Heart right ventricle (tissue), 16 donors: Measurements from ENCODE around the gene TMEM185B. TPM values are rescaled to one million over a fixed set of nuclear protein-coding genes. Genes with fewer than 3 reads are reported as not detected.

Experiments
- ATAC-seq, 8 donors: fragments of 200-7000 bp; cut with Tn5 transposase; one replicate each; pipeline ENCODE4 v1.9.1; 2020; ENCODE audit warnings: mild to moderate bottlenecking in 8 of 8, moderate library complexity in 8 of 8, moderate number of reproducible peaks in 1 of 8
- DNase-seq, 2 donors: peaks; one replicate each; pipeline ENCODE4 v3.0.0-alpha.2; 2020
- H3K27ac ChIP-seq, 10 donors: fragments of 200-600 bp; sonication (generic) in 2 of 10; one replicate each; pipeline versions ENCODE4 v1.5.0 to v1.8.0; 2020 to 2022; ENCODE audit warnings: mild to moderate bottlenecking in 3 of 10
- H3K27me3 ChIP-seq, 7 donors: fragments of 200-600 bp; one replicate each; pipeline ENCODE4 v1.8.0; 2021 to 2022; ENCODE audit warnings: mild to moderate bottlenecking in 2 of 7
- H3K36me3 ChIP-seq, 9 donors: fragments of 200-600 bp; sonication (generic) in 1 of 9; one replicate each; pipeline versions ENCODE4 v1.5.0 to v1.8.0; 2020 to 2022; ENCODE audit warnings: mild to moderate bottlenecking in 2 of 9
- H3K4me1 ChIP-seq, 9 donors: fragments of 200-600 bp; sonication (generic) in 1 of 9; one replicate each; pipeline versions ENCODE4 v1.5.0 to v1.8.0; 2020 to 2022; ENCODE audit warnings: mild to moderate bottlenecking in 4 of 9
- H3K4me3 ChIP-seq, 10 donors: fragments of 200-600 bp; sonication (generic) in 2 of 10; one replicate each; pipeline versions ENCODE4 v1.5.0 to v1.8.0; 2020 to 2022; ENCODE audit warnings: mild to moderate bottlenecking in 7 of 10, moderate library complexity in 2 of 10
- H3K9me3 ChIP-seq, 11 donors: fragments of 200-600 bp in 10 of 11; sonication (generic) in 2 of 11; one replicate each; pipeline versions ENCODE4 v1.5.0 to v1.8.0; 2013 to 2022; ENCODE audit warnings: mild to moderate bottlenecking in 2 of 11, control low read depth in 1 of 11, moderate library complexity in 1 of 11
- WGBS, 2 donors: extraction: QIAGEN DNeasy Blood & Tissue Kit; methylation state at CpG; one replicate each; pipeline ENCODE4 v1.1.7; 2013; ENCODE audit warnings: inconsistent platforms in 1 of 2; 5-methylcytosine and 5-hydroxymethylcytosine counted together
- intact Hi-C, 10 donors: fragments of 100-400 bp; cut with DNase I; formaldehyde crosslinking; loops; one replicate each; pipeline versions ENCODE4 v1.11.1 to v1.14.2; 2022
- polyA plus RNA-seq, 2 donors: library from polyadenylated mRNA; stranded (reverse); fragments of 200-250 nt; gene quantifications; one replicate each; pipeline ENCODE4 v1.2.3, GENCODE V29; 2013
- total RNA-seq, 10 donors: library from RNA; stranded (reverse); fragmentation: NEBNext Ultra II Directional in 3 of 10; extraction: Animal tissue kit (Norgen Biotek cat#: 25700) in 3 of 10; gene quantifications; one replicate each; pipeline versions ENCODE4 v1.2.1 to v1.2.4, GENCODE V29; 2021 to 2023
- TF ChIP-seq, protein P1 (sequence below), 9 donors: fragments of 200-600 bp; sonication (generic) in 2 of 9; IDR thresholded peaks; one replicate each; pipeline versions ENCODE4 v1.5.0 to v1.8.0; 2021 to 2022; ENCODE audit warnings: antibody characterized with exemption in 9 of 9, mild to moderate bottlenecking in 5 of 9, moderate library complexity in 1 of 9
- donor health status: Arrhythmogenic right ventricular cardiomyopathy.
- donor health status: ischemic (EF 13 %, LVEDD 7.1; RV severe dilation, severe dysfunction).
- donor health status: healthy with polysubstance abuse.
- donor health status: DM: no; HTN: yes; CAD: no.
- donor health status: DM: no; HTN: no; CAD: no.
- donor health status: ischemic (EF 25% LVEDD 6.9; RV normal size, moderate dysfunction).
- donor health status: ischemic (EF 25% LVEDD 5.7; RV mildly dilated, moderate dysfunction).
- donor health status: healthy.
- donor health status: DM: yes; HTN: yes; CAD: no.
- donor health status: Ischemic cardiomyopathy.
- donor health status: ischemic (EF 35%, LVEDD 5.7; RV mildly dilated, moderate dysfunction).
- donor health status: nonischemic (EF 11% LVEDD 7.7; RV severe dilation, severe dysfunction).
- donor health status: DM: yes; HTN: yes; CAD: no.
- donor health status: PGD.
- donor health status: ischemic (EF 29% LVEDD 5.4; RV normal size, mild dysfunction).
- donor health status: nonischemic (EF 23%, LVEDD 6.1; RV moderate dilation, normal function).

TMEM185B gene
- total and polyA plus RNA-seq, 12 donors = 5.8 to 27.7 (median 21.6) TPM

DNA sequence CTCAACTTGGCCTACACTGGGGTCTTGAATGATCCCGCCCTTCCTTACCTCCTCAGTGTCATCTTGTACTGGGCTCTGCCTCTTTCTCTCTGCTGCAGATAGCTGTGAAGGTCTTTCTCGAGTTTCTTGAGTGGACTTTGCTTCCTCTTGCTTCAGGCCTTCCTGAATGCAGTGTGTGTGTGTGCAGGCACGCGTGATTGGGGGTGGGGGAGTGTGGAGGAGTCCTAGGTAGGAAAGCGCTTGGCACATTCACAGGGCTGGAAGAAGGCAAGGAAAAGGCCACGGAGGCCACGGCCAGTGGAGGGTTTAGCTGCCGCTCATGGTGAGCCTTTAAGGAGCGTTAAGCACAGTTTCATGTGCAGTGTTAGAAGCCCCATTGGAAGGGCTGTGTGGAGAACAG, 35.0 kb upstream of the TMEM185B start:
- Histone ChIP-seq H3K36me3 (no peaks in the 10 kb centered on the region), H3K4me3 (no peak overlapping the region), H3K27ac (peak overlapping the region in 2 of 10 donors; percentile 12 to 41), H3K27me3 (no peaks in the 10 kb centered on the region), H3K9me3 (peaks cover 0 to 7% (median 0%) of the 10 kb centered on the region in 11 donors), H3K4me1 (peaks cover 0 to 86% (median 75%) of the 10 kb centered on the region in 9 donors)
- ATAC-seq (no peak), DNase-seq (no peak)
- 87% methylated on average over 9 of the region's 9 CpGs for WGBS, 2 donors
- intact Hi-C loops = loop anchor here in 1 of 10 donors (5.0 kb wide), 1 partner anchor 44 kb away; no protein-coding TSS in a partner anchor
- TF ChIP-seq, protein P1, sequence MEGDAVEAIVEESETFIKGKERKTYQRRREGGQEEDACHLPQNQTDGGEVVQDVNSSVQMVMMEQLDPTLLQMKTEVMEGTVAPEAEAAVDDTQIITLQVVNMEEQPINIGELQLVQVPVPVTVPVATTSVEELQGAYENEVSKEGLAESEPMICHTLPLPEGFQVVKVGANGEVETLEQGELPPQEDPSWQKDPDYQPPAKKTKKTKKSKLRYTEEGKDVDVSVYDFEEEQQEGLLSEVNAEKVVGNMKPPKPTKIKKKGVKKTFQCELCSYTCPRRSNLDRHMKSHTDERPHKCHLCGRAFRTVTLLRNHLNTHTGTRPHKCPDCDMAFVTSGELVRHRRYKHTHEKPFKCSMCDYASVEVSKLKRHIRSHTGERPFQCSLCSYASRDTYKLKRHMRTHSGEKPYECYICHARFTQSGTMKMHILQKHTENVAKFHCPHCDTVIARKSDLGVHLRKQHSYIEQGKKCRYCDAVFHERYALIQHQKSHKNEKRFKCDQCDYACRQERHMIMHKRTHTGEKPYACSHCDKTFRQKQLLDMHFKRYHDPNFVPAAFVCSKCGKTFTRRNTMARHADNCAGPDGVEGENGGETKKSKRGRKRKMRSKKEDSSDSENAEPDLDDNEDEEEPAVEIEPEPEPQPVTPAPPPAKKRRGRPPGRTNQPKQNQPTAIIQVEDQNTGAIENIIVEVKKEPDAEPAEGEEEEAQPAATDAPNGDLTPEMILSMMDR (IDR thresholded peaks at IDR 0.05) = no peak

DNA sequence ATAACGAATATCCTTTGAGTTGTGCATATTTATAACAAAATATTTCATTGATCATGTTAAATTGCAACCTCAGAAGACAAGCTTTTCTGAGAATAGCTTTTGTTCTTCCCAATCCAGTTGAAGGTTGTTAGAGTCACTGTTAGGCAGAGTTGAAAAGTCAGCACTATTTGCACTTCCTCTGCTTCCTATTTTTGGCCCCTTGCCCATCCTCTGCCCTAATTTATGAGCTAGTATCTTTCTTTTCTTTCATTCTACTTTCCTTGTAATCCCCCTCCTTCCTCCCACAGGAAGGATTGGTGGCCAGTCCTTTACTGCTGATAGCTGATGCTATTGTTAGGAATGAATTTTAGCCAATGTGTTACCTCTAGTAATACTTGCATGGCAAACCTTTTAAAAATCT, 34.3 kb upstream of the TMEM185B start:
- peaks cover 0 to 7% (median 0%) of the 10 kb centered on the region in 11 donors for H3K9me3 ChIP-seq
- H3K4me3 ChIP-seq = no peak overlapping the region
- peaks cover 0 to 80% (median 74%) of the 10 kb centered on the region in 9 donors for H3K4me1 ChIP-seq
- H3K36me3 ChIP-seq = no peaks in the 10 kb centered on the region
- intact Hi-C loops = loop anchor here in 1 of 10 donors (5.0 kb wide), 1 partner anchor 45 kb away; no protein-coding TSS in a partner anchor
- H3K27me3 ChIP-seq = no peaks in the 10 kb centered on the region
- TF ChIP-seq, protein P1 (IDR thresholded peaks at IDR 0.05) = no peak
- H3K27ac ChIP-seq = peak overlapping the region in 2 of 10 donors; percentile 12 to 41
- 41 to 57% methylated on average over 1 of the region's 1 CpG for WGBS, 2 donors
- DNase-seq (peak in 1 of 2 donors; percentile 35), ATAC-seq (no peak)

DNA sequence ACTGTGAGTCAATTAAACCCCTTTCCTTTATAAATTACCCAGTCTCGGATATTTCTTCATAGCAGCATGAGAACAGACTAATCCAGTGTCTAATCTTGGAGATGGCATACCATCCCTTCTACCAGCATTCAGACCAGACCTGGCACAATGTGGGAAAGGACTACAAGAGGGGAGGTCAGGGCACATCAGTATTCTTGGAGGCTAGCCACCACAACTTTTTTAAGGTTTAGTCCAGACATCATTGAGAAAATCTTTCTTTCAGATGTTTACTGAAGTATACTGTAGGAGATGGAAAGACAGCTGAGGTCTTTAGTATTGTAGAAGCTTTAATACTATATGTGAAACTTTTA, 33.4 kb upstream of the TMEM185B start:
- Histone ChIP-seq H3K9me3 (peaks cover 0 to 7% (median 0%) of the 10 kb centered on the region in 11 donors), H3K27me3 (no peaks in the 10 kb centered on the region), H3K27ac (peak overlapping the region in 2 of 10 donors; percentile 12 to 31), H3K4me1 (peaks cover 0 to 78% (median 73%) of the 10 kb centered on the region in 9 donors), H3K4me3 (no peak overlapping the region), H3K36me3 (no peaks in the 10 kb centered on the region)
- TF ChIP-seq, protein P1 (IDR thresholded peaks at IDR 0.05) = no peak
- WGBS, 2 donors = 53 to 75% methylated on average over 1 of the region's 1 CpG
- no peak for DNase-seq
- intact Hi-C loops = loop anchor here in 1 of 10 donors (5.0 kb wide), 1 partner anchor 46 kb away; no protein-coding TSS in a partner anchor
- ATAC-seq = no peak

DNA sequence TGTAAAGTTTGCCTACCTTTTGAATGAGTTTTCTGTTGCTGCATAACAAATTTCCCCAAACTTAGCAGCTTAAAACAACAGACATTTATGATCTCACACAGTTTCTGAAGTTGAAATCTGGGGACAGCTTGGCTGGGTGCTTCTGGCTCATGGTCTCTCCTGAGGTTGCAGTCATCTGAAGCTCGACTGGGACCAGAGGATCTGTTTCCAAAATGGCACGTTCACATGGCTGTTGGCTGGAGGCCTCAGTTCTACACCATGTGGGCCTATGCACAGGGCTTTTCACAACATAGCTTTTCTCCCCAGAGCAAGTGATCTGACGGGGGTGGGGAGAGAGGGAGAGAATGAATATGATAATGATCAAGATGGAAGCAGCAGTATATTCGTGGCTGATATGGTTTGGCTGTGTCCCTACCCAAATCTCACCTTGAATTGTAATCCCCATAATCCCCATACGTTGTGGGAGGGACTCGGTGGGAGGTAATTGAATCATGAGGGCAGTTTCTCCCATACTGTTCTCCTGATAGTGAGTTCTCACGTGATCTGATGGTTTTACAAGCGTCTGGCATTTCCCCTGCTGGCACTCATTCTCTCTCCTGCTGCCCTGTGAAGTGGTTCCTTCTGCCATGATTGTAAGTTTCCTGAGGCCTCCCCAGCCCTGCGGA, 32.9 kb upstream of the TMEM185B start:
- peak overlapping the region in 1 of 10 donors; percentile 12 for H3K27ac ChIP-seq
- DNase-seq (no peak), ATAC-seq (no peak)
- H3K4me3 ChIP-seq = peak overlapping the region in 1 of 10 donors; percentile 90
- peaks cover 0 to 7% (median 0%) of the 10 kb centered on the region in 11 donors for H3K9me3 ChIP-seq
- WGBS, 2 donors = 63 to 66% methylated on average over 9 of the region's 9 CpGs
- no peaks in the 10 kb centered on the region for H3K36me3 ChIP-seq
- no peaks in the 10 kb centered on the region for H3K27me3 ChIP-seq
- intact Hi-C loops = loop anchor here in 2 of 10 donors (2.0 to 5.0 kb wide), 2 partner anchors 46 to 57 kb away; no protein-coding TSS in a partner anchor
- TF ChIP-seq, protein P1 (IDR thresholded peaks at IDR 0.05) = no peak
- H3K4me1 ChIP-seq = peaks cover 0 to 79% (median 72%) of the 10 kb centered on the region in 9 donors
